Loucy (cell line): ENCODE results near the gene KLHDC4.

Experiments
- H2AFZ ChIP-seq: fragments of 200-600 bp; sonication (generic); 2 replicates; pipeline ENCODE4 v1.6.0; 2016; ENCODE audit warnings: antibody characterized with exemption, mild to moderate bottlenecking, low read length, moderate library complexity
- H3F3A ChIP-seq: fragments of 200-600 bp; 2 replicates; pipeline ENCODE4 v1.6.0; 2016; ENCODE audit warnings: antibody characterized with exemption, low read depth, mild to moderate bottlenecking
- H3K27me3 ChIP-seq: fragments of 200-600 bp; sonication (generic); 2 replicates; pipeline ENCODE4 v1.6.1; 2014; ENCODE audit warnings: low read length, mild to moderate bottlenecking; ENCODE audit not compliant: insufficient read depth, poor library complexity, severe bottlenecking
- H3K36me3 ChIP-seq: fragments of 200-600 bp; sonication (generic); 2 replicates; pipeline ENCODE4 v1.6.1; 2016; ENCODE audit warnings: low read length; ENCODE audit not compliant: insufficient read depth
- H3K4me1 ChIP-seq: fragments of 200-600 bp; sonication (generic); 2 replicates; pipeline ENCODE4 v1.5.1; 2014; ENCODE audit warnings: low read length, mild to moderate bottlenecking; ENCODE audit not compliant: insufficient read depth, poor library complexity, severe bottlenecking
- H3K4me2 ChIP-seq: fragments of 200-600 bp; sonication (generic); 2 replicates; pipeline ENCODE4 v1.6.0; 2014; ENCODE audit warnings: antibody characterized with exemption, low read length, low read depth, mild to moderate bottlenecking; ENCODE audit not compliant: poor library complexity, severe bottlenecking
- H3K4me3 ChIP-seq: fragments of 200-600 bp; sonication (generic); 2 replicates; pipeline ENCODE4 v1.5.1; 2014; ENCODE audit warnings: low read length, mild to moderate bottlenecking, mixed read lengths; ENCODE audit not compliant: poor library complexity, severe bottlenecking
- H3K79me2 ChIP-seq: fragments of 200-600 bp; sonication (generic); 2 replicates; pipeline ENCODE4 v1.6.1; 2014; ENCODE audit warnings: low read length; ENCODE audit not compliant: insufficient read depth
- H3K9ac ChIP-seq: fragments of 200-600 bp; sonication (generic); 2 replicates; pipeline ENCODE4 v1.6.0; 2014; ENCODE audit warnings: mild to moderate bottlenecking, low read depth, low read length, moderate library complexity; ENCODE audit not compliant: poor library complexity, severe bottlenecking
- H3K9me2 ChIP-seq: fragments of 200-600 bp; sonication (generic); replicated peaks from 2 replicates; pipeline ENCODE4 v1.6.1; 2016; ENCODE audit warnings: low read depth, low read length, mixed read lengths
- H3K9me3 ChIP-seq: fragments of 200-600 bp; sonication (generic); 2 replicates; pipeline ENCODE4 v1.6.1; 2014; ENCODE audit warnings: mild to moderate bottlenecking, antibody characterized with exemption, low read length, low read depth; ENCODE audit not compliant: insufficient read depth
- H4K20me1 ChIP-seq: fragments of 200-600 bp; sonication (generic); 2 replicates; pipeline ENCODE4 v1.6.0; 2014; ENCODE audit warnings: antibody characterized with exemption, low read length, mild to moderate bottlenecking; ENCODE audit not compliant: insufficient read depth, poor library complexity, severe bottlenecking
- EZH2phosphoT487 ChIP-seq: fragments of 200-600 bp; IDR thresholded peaks from 2 replicates; pipeline ENCODE4 v1.6.1; 2018; ENCODE audit warnings: antibody characterized with exemption, mild to moderate bottlenecking, moderate library complexity, borderline replicate concordance
- TF ChIP-seq, protein P1 (sequence below): fragments of 200-600 bp; sonication (generic); conservative IDR thresholded peaks from 2 replicates; pipeline ENCODE4 v1.5.1; 2014; ENCODE audit warnings: mild to moderate bottlenecking, antibody characterized with exemption, low read length

The KLHDC4 gene

DNA sequence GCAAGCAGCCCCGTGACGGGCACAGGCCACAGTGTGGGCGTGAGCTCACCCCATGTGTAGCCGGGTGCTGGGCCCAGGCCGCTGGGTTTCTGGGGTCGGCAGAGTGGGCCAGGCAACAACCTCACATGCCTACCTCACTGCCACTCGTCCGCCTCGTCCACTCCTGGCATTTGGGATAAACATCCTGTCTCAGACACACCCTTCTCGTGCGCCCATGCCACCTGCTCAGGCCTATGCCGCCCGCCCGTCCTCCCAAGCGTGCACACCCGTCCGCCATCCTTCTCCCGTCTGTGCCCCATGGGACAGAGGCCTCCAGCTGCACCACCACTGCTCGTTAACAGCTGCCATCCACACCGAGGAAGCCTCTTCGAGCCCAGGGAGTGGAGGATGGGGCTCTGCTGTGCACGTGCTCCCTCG lies 64.3 kb downstream of the KLHDC4 start:
- no peak overlapping the region for H3K4me2 ChIP-seq
- TF ChIP-seq EZH2phosphoT487, result no peak
- TF ChIP-seq, protein P1, sequence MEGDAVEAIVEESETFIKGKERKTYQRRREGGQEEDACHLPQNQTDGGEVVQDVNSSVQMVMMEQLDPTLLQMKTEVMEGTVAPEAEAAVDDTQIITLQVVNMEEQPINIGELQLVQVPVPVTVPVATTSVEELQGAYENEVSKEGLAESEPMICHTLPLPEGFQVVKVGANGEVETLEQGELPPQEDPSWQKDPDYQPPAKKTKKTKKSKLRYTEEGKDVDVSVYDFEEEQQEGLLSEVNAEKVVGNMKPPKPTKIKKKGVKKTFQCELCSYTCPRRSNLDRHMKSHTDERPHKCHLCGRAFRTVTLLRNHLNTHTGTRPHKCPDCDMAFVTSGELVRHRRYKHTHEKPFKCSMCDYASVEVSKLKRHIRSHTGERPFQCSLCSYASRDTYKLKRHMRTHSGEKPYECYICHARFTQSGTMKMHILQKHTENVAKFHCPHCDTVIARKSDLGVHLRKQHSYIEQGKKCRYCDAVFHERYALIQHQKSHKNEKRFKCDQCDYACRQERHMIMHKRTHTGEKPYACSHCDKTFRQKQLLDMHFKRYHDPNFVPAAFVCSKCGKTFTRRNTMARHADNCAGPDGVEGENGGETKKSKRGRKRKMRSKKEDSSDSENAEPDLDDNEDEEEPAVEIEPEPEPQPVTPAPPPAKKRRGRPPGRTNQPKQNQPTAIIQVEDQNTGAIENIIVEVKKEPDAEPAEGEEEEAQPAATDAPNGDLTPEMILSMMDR, result no peak
- no peaks in the 10 kb centered on the region for H3K4me1 ChIP-seq
- no peaks in the 10 kb centered on the region for H3K36me3 ChIP-seq
- no peaks in the 10 kb centered on the region for H3K79me2 ChIP-seq
- H4K20me1 ChIP-seq, result no peaks in the 10 kb centered on the region
- H2AFZ ChIP-seq, result no peak overlapping the region
- no peak overlapping the region for H3K4me3 ChIP-seq
- no peaks in the 10 kb centered on the region for H3K27me3 ChIP-seq
- no peaks in the 10 kb centered on the region for H3K9me3 ChIP-seq
- H3K9ac ChIP-seq, result no peak overlapping the region
- no peaks in the 10 kb centered on the region for H3K9me2 ChIP-seq
- no peaks in the 10 kb centered on the region for H3F3A ChIP-seq

DNA sequence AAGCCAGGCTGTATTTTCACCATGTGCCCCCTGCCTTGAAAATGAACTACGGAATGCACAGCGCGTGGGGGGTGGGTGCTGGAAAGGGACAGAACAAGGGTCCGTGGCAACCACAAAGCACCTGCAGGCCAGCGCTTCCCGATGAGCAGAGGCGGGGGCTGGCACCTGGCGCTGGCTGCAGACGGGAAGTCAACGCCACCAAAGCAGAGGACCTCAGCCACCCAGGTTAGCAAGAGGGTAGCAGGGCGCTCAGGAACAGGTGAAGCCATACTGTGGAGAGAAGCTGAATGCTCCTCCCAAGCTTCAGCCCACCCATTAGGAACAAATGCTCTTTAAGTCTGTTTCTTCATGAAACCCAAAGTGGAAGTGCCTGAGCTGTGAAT lies 64.7 kb downstream of the KLHDC4 start:
- no peaks in the 10 kb centered on the region for H3K79me2 ChIP-seq
- no peaks in the 10 kb centered on the region for H3K9me2 ChIP-seq
- no peak overlapping the region for H2AFZ ChIP-seq
- H3K4me1 ChIP-seq, result no peaks in the 10 kb centered on the region
- no peaks in the 10 kb centered on the region for H4K20me1 ChIP-seq
- no peaks in the 10 kb centered on the region for H3K9me3 ChIP-seq
- no peak overlapping the region for H3K4me2 ChIP-seq
- no peak overlapping the region for H3K9ac ChIP-seq
- H3K27me3 ChIP-seq, result no peaks in the 10 kb centered on the region
- no peak for TF ChIP-seq EZH2phosphoT487
- TF ChIP-seq, protein P1, result no peak
- H3K36me3 ChIP-seq, result no peaks in the 10 kb centered on the region
- H3F3A ChIP-seq, result no peaks in the 10 kb centered on the region
- no peak overlapping the region for H3K4me3 ChIP-seq

DNA sequence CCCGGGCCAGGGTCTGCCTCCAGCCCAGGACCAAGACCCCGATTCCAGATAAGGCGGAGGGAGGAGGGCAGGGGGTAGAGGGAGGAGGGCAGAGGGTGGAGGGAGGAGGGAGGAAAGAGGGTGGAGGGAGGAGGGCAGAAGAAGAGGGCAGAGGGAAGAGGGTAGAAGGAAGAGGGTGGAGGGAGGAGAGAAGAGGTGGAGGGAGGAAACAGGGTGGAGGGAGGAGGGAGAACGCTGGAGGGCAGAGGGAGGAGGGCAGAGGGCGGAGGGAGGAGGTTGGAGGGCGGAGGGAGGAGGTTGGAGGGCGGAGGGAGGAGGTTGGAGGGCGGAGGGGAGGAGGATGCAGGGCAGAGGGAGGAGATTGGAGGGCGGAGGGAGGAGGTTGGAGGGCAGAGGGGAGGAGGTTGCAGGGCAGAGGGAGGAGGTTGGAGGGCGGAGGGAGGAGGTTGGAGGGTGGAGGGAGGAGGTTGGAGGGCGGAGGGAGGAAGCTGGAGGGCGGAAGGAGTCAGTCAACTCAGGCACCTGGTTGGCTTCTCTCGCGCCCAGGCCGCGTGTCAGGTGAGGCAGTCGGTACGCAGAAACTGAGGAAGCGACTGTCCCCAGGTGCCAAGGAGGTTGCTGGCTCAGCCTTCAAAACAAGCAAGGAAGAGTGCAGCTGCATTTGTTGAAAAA lies 65.2 kb downstream of the KLHDC4 start:
- TF ChIP-seq, protein P1, result no peak
- Histone ChIP-seq H3K9ac (no peak overlapping the region), H3K79me2 (no peaks in the 10 kb centered on the region), H3K9me2 (no peaks in the 10 kb centered on the region), H3K36me3 (no peaks in the 10 kb centered on the region), H3K4me2 (no peak overlapping the region), H3K4me1 (no peaks in the 10 kb centered on the region), H3K27me3 (no peaks in the 10 kb centered on the region), H3K4me3 (no peak overlapping the region), H2AFZ (no peak overlapping the region), H3F3A (no peaks in the 10 kb centered on the region), H3K9me3 (no peaks in the 10 kb centered on the region), H4K20me1 (no peaks in the 10 kb centered on the region)
